ENCODE results near the gene TEX28.
A peak's percentile ranks its signal among the peaks of the same experiment; 100 is the strongest.

Gene TEX28

GRCh38 chrX:154320406-154320805 is 25.5 kb upstream of the TEX28 start:
- WGBS: 90% methylated on average over 8 of the region's 11 CpGs
- no peak overlapping the region for H2AFZ ChIP-seq (ENCODE audit: low read depth, low read length)
- no peak overlapping the region for H3K27ac ChIP-seq (ENCODE audit: low read length, poor library complexity, severe bottlenecking)
- H3K23ac ChIP-seq (ENCODE audit: low read length in 2 of 2): no peak overlapping the region
- no peak overlapping the region for H3K4me3 ChIP-seq (ENCODE audit: insufficient read depth in 1 of 2, low read depth in 1 of 2, low read length in 2 of 2)
- H3K27me3 ChIP-seq (ENCODE audit: control insufficient read depth in 1 of 2, insufficient read depth in 1 of 2, low read length in 2 of 2): peaks cover 21 to 65% of the 10 kb centered on the region in 2 experiments
- H2BK15ac ChIP-seq (ENCODE audit: low read depth, poor library complexity, severe bottlenecking): no peak overlapping the region
- no peak overlapping the region for H4K8ac ChIP-seq (ENCODE audit: low read length)
- H3K9me3 ChIP-seq (ENCODE audit: control insufficient read depth, low read length): no peaks in the 10 kb centered on the region
- H3K4me1 ChIP-seq (ENCODE audit: control insufficient read depth, insufficient read depth, low read depth, low read length): peaks cover 12% of the 10 kb centered on the region
- H3K4me2 ChIP-seq (ENCODE audit: low read length, poor library complexity, severe bottlenecking): no peak overlapping the region
- no peaks in the 10 kb centered on the region for H3K36me3 ChIP-seq (ENCODE audit: control insufficient read depth in 1 of 2, insufficient read depth in 2 of 2, low read depth in 1 of 2, low read length in 2 of 2)
- no peak overlapping the region for H3K9ac ChIP-seq (ENCODE audit: low read length)
- H2BK5ac ChIP-seq (ENCODE audit: low read depth, low read length, poor library complexity, severe bottlenecking): no peak overlapping the region
- H3K4ac ChIP-seq (ENCODE audit: low read depth in 1 of 2, low read length in 2 of 2): no peak overlapping the region
- no peak overlapping the region for H3K14ac ChIP-seq (ENCODE audit: low read length in 2 of 2)
- no peak overlapping the region for H3K18ac ChIP-seq (ENCODE audit: low read depth in 1 of 2, low read length in 2 of 2)
- no peak overlapping the region for H2BK120ac ChIP-seq (ENCODE audit: low read depth, low read length)
- H4K91ac ChIP-seq (ENCODE audit: low read length): no peak overlapping the region
- no peak overlapping the region for H2BK12ac ChIP-seq (ENCODE audit: low read length in 2 of 2)
- no peaks in the 10 kb centered on the region for H3K79me1 ChIP-seq (replicated peaks; ENCODE audit: low read length, poor library complexity, severe bottlenecking)
- no peak overlapping the region for H2AK5ac ChIP-seq (ENCODE audit: low read length, severe bottlenecking)
- no peak for DNase-seq

- H3K79me1 ChIP-seq (replicated peaks; ENCODE audit: low read length, poor library complexity, severe bottlenecking): no peaks in the 10 kb centered on the region
- no peak overlapping the region for H2AK5ac ChIP-seq (ENCODE audit: low read length, severe bottlenecking)
- no peak overlapping the region for H2BK5ac ChIP-seq (ENCODE audit: low read depth, low read length, poor library complexity, severe bottlenecking)
- 31% methylated on average over 7 of the region's 7 CpGs for WGBS
- no peak overlapping the region for H3K4me3 ChIP-seq (ENCODE audit: insufficient read depth in 1 of 2, low read depth in 1 of 2, low read length in 2 of 2)
- no peak overlapping the region for H3K23ac ChIP-seq (ENCODE audit: low read length in 2 of 2)
- no peaks in the 10 kb centered on the region for H3K9me3 ChIP-seq (ENCODE audit: control insufficient read depth, low read length)
- H2BK12ac ChIP-seq (ENCODE audit: low read length in 2 of 2): no peak overlapping the region
- H3K27me3 ChIP-seq (ENCODE audit: control insufficient read depth in 1 of 2, insufficient read depth in 1 of 2, low read length in 2 of 2): peaks cover 16 to 43% of the 10 kb centered on the region in 2 experiments
- H4K91ac ChIP-seq (ENCODE audit: low read length): no peak overlapping the region
- no peak overlapping the region for H2BK120ac ChIP-seq (ENCODE audit: low read depth, low read length)
- H3K18ac ChIP-seq (ENCODE audit: low read depth in 1 of 2, low read length in 2 of 2): no peak overlapping the region
- H2AFZ ChIP-seq (ENCODE audit: low read depth, low read length): no peak overlapping the region
- no peak overlapping the region for H3K4ac ChIP-seq (ENCODE audit: low read depth in 1 of 2, low read length in 2 of 2)
- peaks cover 3% of the 10 kb centered on the region for H3K4me1 ChIP-seq (ENCODE audit: control insufficient read depth, insufficient read depth, low read depth, low read length)
- no peak overlapping the region for H3K9ac ChIP-seq (ENCODE audit: low read length)
- H3K27ac ChIP-seq (ENCODE audit: low read length, poor library complexity, severe bottlenecking): no peak overlapping the region
- no peak overlapping the region for H3K4me2 ChIP-seq (ENCODE audit: low read length, poor library complexity, severe bottlenecking)
- DNase-seq: peak; percentile 29
- H3K14ac ChIP-seq (ENCODE audit: low read length in 2 of 2): no peak overlapping the region
- H3K36me3 ChIP-seq (ENCODE audit: control insufficient read depth in 1 of 2, insufficient read depth in 2 of 2, low read depth in 1 of 2, low read length in 2 of 2): no peaks in the 10 kb centered on the region
- H4K8ac ChIP-seq (ENCODE audit: low read length): no peak overlapping the region
- H2BK15ac ChIP-seq (ENCODE audit: low read depth, poor library complexity, severe bottlenecking): no peak overlapping the region
Measured at GRCh38 chrX:154317391-154317995, 22.6 kb upstream of the TEX28 start.

DNA sequence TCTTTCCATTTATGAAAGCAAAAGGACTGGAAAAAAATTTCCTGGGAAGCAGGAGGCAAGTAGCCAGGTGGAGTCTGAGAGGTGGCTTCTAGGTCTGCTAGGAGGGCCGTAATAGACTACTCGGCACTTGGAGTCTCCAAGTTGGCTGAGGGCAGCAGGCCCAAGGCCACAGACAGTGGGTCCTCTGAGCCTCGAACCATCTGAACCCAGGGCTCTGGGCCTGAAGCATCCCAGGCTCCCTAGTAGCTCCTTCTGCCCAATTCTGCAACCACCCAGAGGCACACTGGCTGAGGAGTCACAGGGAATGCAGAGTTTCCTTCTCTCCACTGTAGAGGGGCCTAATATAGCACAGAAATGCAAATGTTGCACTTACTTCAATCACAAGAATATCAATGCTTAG is 20.5 kb upstream of the TEX28 start:
- no peak overlapping the region for H3K14ac ChIP-seq (ENCODE audit: low read length in 2 of 2)

GRCh38 chrX:154313147-154313546 is 18.2 kb upstream of the TEX28 start:
- Histone ChIP-seq H3K14ac (ENCODE audit: low read length in 2 of 2) (no peak overlapping the region), H2AFZ (ENCODE audit: low read depth, low read length) (no peak overlapping the region), H3K23ac (ENCODE audit: low read length in 2 of 2) (no peak overlapping the region), H3K18ac (ENCODE audit: low read depth in 1 of 2, low read length in 2 of 2) (no peak overlapping the region), H4K91ac (ENCODE audit: low read length) (no peak overlapping the region), H3K4me3 (ENCODE audit: insufficient read depth in 1 of 2, low read depth in 1 of 2, low read length in 2 of 2) (no peak overlapping the region), H3K79me1 (replicated peaks; ENCODE audit: low read length, poor library complexity, severe bottlenecking) (no peaks in the 10 kb centered on the region), H3K27ac (ENCODE audit: low read length, poor library complexity, severe bottlenecking) (no peak overlapping the region), H3K4me2 (ENCODE audit: low read length, poor library complexity, severe bottlenecking) (no peak overlapping the region), H3K9ac (ENCODE audit: low read length) (no peak overlapping the region), H2BK15ac (ENCODE audit: low read depth, poor library complexity, severe bottlenecking) (no peak overlapping the region), H3K36me3 (ENCODE audit: control insufficient read depth in 1 of 2, insufficient read depth in 2 of 2, low read depth in 1 of 2, low read length in 2 of 2) (no peaks in the 10 kb centered on the region), H2BK12ac (ENCODE audit: low read length in 2 of 2) (no peak overlapping the region), H2BK5ac (ENCODE audit: low read depth, low read length, poor library complexity, severe bottlenecking) (no peak overlapping the region), H3K4me1 (ENCODE audit: control insufficient read depth, insufficient read depth, low read depth, low read length) (peaks cover 3% of the 10 kb centered on the region), H2BK120ac (ENCODE audit: low read depth, low read length) (no peak overlapping the region), H3K27me3 (ENCODE audit: control insufficient read depth in 1 of 2, insufficient read depth in 1 of 2, low read length in 2 of 2) (peaks cover 4 to 44% of the 10 kb centered on the region in 2 experiments), H4K8ac (ENCODE audit: low read length) (no peak overlapping the region), H3K4ac (ENCODE audit: low read depth in 1 of 2, low read length in 2 of 2) (no peak overlapping the region), H3K9me3 (ENCODE audit: control insufficient read depth, low read length) (no peaks in the 10 kb centered on the region), H2AK5ac (ENCODE audit: low read length, severe bottlenecking) (no peak overlapping the region)
- no peak for DNase-seq
- WGBS: 82% methylated on average over 5 of the region's 5 CpGs

More for the DNA sequence above, 20.5 kb upstream of the TEX28 start:
- Histone ChIP-seq H3K4me2 (ENCODE audit: low read length, poor library complexity, severe bottlenecking) (no peak overlapping the region), H3K18ac (ENCODE audit: low read depth in 1 of 2, low read length in 2 of 2) (no peak overlapping the region), H2BK5ac (ENCODE audit: low read depth, low read length, poor library complexity, severe bottlenecking) (no peak overlapping the region), H2AFZ (ENCODE audit: low read depth, low read length) (no peak overlapping the region), H3K4me1 (ENCODE audit: control insufficient read depth, insufficient read depth, low read depth, low read length) (peaks cover 3% of the 10 kb centered on the region), H3K9me3 (ENCODE audit: control insufficient read depth, low read length) (no peaks in the 10 kb centered on the region), H2BK15ac (ENCODE audit: low read depth, poor library complexity, severe bottlenecking) (no peak overlapping the region), H3K27me3 (ENCODE audit: control insufficient read depth in 1 of 2, insufficient read depth in 1 of 2, low read length in 2 of 2) (peaks cover 8 to 48% of the 10 kb centered on the region in 2 experiments), H3K4ac (ENCODE audit: low read depth in 1 of 2, low read length in 2 of 2) (no peak overlapping the region), H3K27ac (ENCODE audit: low read length, poor library complexity, severe bottlenecking) (no peak overlapping the region), H2BK12ac (ENCODE audit: low read length in 2 of 2) (no peak overlapping the region), H3K36me3 (ENCODE audit: control insufficient read depth in 1 of 2, insufficient read depth in 2 of 2, low read depth in 1 of 2, low read length in 2 of 2) (no peaks in the 10 kb centered on the region), H3K79me1 (replicated peaks; ENCODE audit: low read length, poor library complexity, severe bottlenecking) (no peaks in the 10 kb centered on the region), H4K91ac (ENCODE audit: low read length) (no peak overlapping the region), H2BK120ac (ENCODE audit: low read depth, low read length) (no peak overlapping the region), H3K9ac (ENCODE audit: low read length) (no peak overlapping the region), H3K23ac (ENCODE audit: low read length in 2 of 2) (no peak overlapping the region), H2AK5ac (ENCODE audit: low read length, severe bottlenecking) (no peak overlapping the region), H3K4me3 (ENCODE audit: insufficient read depth in 1 of 2, low read depth in 1 of 2, low read length in 2 of 2) (no peak overlapping the region), H4K8ac (ENCODE audit: low read length) (no peak overlapping the region)
- 94% methylated on average over 3 of the region's 3 CpGs for WGBS
- DNase-seq: no peak
